A673 (cell line): Measurements from ENCODE around the gene PIGU. TPM values are rescaled to one million over a fixed set of nuclear protein-coding genes. Genes with fewer than 3 reads are reported as not detected.

Source experiments
- BruUV-seq: library from RNA; stranded (reverse); fragments of 400-500 nt; replicated peaks from 2 replicates; lab custom pipeline; 2021; lab: Mats Ljungman, UMichigan
- CTCF ChIA-PET: fragments of 300-600 bp; sonication (Branson Sonifier 250); formaldehyde crosslinking; loops from one replicate; lab custom pipeline; 2022; ENCODE audit warnings: antibody characterized with exemption; lab: Charles Lee
- POLR2A ChIA-PET: fragments of 300-600 bp; sonication (Branson Sonifier 250); formaldehyde crosslinking; loops from one replicate; lab custom pipeline; 2022; ENCODE audit warnings: antibody characterized with exemption; ENCODE audit not compliant: low non-redundant PET; lab: Charles Lee
- DNase-seq: peaks from one replicate; pipeline ENCODE4 v3.0.0-alpha.2; 2015; ENCODE audit warnings: low spot score
- H3K27ac ChIP-seq: fragments of 200-600 bp; sonication (generic); 2 replicates; pipeline ENCODE4 v1.5.1; 2016; ENCODE audit warnings: mixed run types, low read depth, mild to moderate bottlenecking, mixed read lengths, antibody characterized with exemption, low read length; ENCODE audit not compliant: poor library complexity, severe bottlenecking
- H3K27me3 ChIP-seq: fragments of 200-600 bp; sonication (generic); replicated peaks from 2 replicates; pipeline ENCODE4 v1.6.1; 2017; ENCODE audit warnings: mixed run types, low read depth, mild to moderate bottlenecking, mixed read lengths, antibody characterized with exemption, low read length; ENCODE audit not compliant: insufficient read depth, poor library complexity
- H3K36me3 ChIP-seq: fragments of 200-600 bp; sonication (generic); 2 replicates; pipeline ENCODE4 v1.6.1; 2016; ENCODE audit warnings: mixed run types, mild to moderate bottlenecking, mixed read lengths, antibody characterized with exemption, low read length; ENCODE audit not compliant: insufficient read depth, poor library complexity, severe bottlenecking
- H3K4me1 ChIP-seq: fragments of 200-600 bp; sonication (generic); 2 replicates; pipeline ENCODE4 v1.6.1; 2017; ENCODE audit warnings: mixed run types, mild to moderate bottlenecking, mixed read lengths, antibody characterized with exemption, low read length; ENCODE audit not compliant: insufficient read depth, poor library complexity, severe bottlenecking
- H3K4me3 ChIP-seq: fragments of 200-600 bp; sonication (generic); 2 replicates; pipeline ENCODE4 v1.5.1; 2016; ENCODE audit warnings: low read depth, mixed run types, mild to moderate bottlenecking, mixed read lengths, low read length; ENCODE audit not compliant: poor library complexity, severe bottlenecking
- H3K9me3 ChIP-seq: fragments of 200-600 bp; sonication (generic); 2 replicates; pipeline ENCODE4 v1.6.1; 2016; ENCODE audit warnings: mixed run types, low read depth, mild to moderate bottlenecking, mixed read lengths, antibody characterized with exemption, low read length; ENCODE audit not compliant: poor library complexity, severe bottlenecking
- CTCF ChIP-seq: fragments of 300-800, 200-600 bp; sonication (generic); conservative IDR thresholded peaks from 2 replicates; pipeline ENCODE4 v1.5.1; 2017; ENCODE audit warnings: low read depth, mild to moderate bottlenecking, antibody characterized with exemption, low read length, moderate library complexity, mixed read lengths
- EZH2 ChIP-seq: fragments of 200-600 bp; sonication (generic); IDR thresholded peaks from 2 replicates; pipeline ENCODE4 v1.6.1; 2017; ENCODE audit warnings: borderline replicate concordance, low read depth, mild to moderate bottlenecking, mixed read lengths, antibody characterized with exemption, low read length; ENCODE audit not compliant: poor library complexity, severe bottlenecking
- intact Hi-C: fragments of 100-400 bp; cut with micrococcal nuclease; formaldehyde crosslinking; loops from one replicate; pipeline ENCODE4 v1.10.0; 2022; ENCODE audit not compliant: unreplicated experiment
- total RNA-seq: library from RNA; stranded (reverse); gene quantifications from 2 replicates; pipeline ENCODE4 v1.2.3, GENCODE V29; 2021

PIGU gene
- total RNA-seq, 1 experiment from 2014 or later: 31.4 TPM

GRCh38 chr20:34528921-34529297 is 148.0 kb downstream of the PIGU start:
- H3K27ac ChIP-seq: no peak overlapping the region
- DNase-seq: no peak
- BruUV-seq: no TSS peak
- intact Hi-C loops: no loop called here
- no peaks in the 10 kb centered on the region for H3K4me1 ChIP-seq
- H3K4me3 ChIP-seq: no peak overlapping the region
- H3K36me3 ChIP-seq: peaks cover 45% of the 10 kb centered on the region
- TF ChIP-seq EZH2: no peak
- no peak for TF ChIP-seq CTCF
- no peaks in the 10 kb centered on the region for H3K27me3 ChIP-seq
- no peaks in the 10 kb centered on the region for H3K9me3 ChIP-seq
- ChIA-PET POLR2A (no interaction called here), CTCF (no interaction called here)

- no TSS peak for BruUV-seq
- ChIA-PET POLR2A (no interaction called here), CTCF (no interaction called here)
- Histone ChIP-seq H3K4me3 (no peak overlapping the region), H3K27ac (no peak overlapping the region), H3K27me3 (no peaks in the 10 kb centered on the region), H3K4me1 (no peaks in the 10 kb centered on the region), H3K36me3 (peaks cover 37% of the 10 kb centered on the region), H3K9me3 (no peaks in the 10 kb centered on the region)
- TF ChIP-seq CTCF (no peak), EZH2 (no peak)
- no peak for DNase-seq
- intact Hi-C loops: no loop called here
Measured at GRCh38 chr20:34527016-34527415, 149.9 kb downstream of the PIGU start.

- BruUV-seq: no TSS peak
- POLR2A ChIA-PET: no interaction called here
Measured at GRCh38 chr20:34526466-34526865, 150.4 kb downstream of the PIGU start.

More at GRCh38 chr20:34526466-34526865, 150.4 kb downstream of the PIGU start:
- CTCF ChIA-PET: no interaction called here
- no peak for DNase-seq
- TF ChIP-seq EZH2 (no peak), CTCF (no peak)
- intact Hi-C loops: no loop called here
- no peaks in the 10 kb centered on the region for H3K4me1 ChIP-seq
- H3K36me3 ChIP-seq: peaks cover 37% of the 10 kb centered on the region
- H3K27ac ChIP-seq: no peak overlapping the region
- no peaks in the 10 kb centered on the region for H3K9me3 ChIP-seq
- no peak overlapping the region for H3K4me3 ChIP-seq
- no peaks in the 10 kb centered on the region for H3K27me3 ChIP-seq
